Mesothelial cell of epicardium (in vitro differentiated cells): ENCODE data around the gene JPH2. TPM values are rescaled to one million over a fixed set of nuclear protein-coding genes. Genes with fewer than 3 reads are reported as not detected.
A peak's percentile ranks its signal among the peaks of the same experiment; 100 is the strongest.

ENCODE experiments used
- DNase-seq, 2 experiments: peaks; one replicate each; pipeline ENCODE4 v3.0.0; 2021; ENCODE audit warnings: low spot score in 2 of 2; ENCODE audit not compliant: unreplicated experiment in 2 of 2
- H3K27ac Mint-ChIP-seq: 2 replicates; pipeline ENCODE4 v1.8.0; 2021; ENCODE audit warnings: mixed read lengths
- H3K27me3 Mint-ChIP-seq: 2 replicates; pipeline ENCODE4 v1.8.0; 2021; ENCODE audit warnings: low read depth, mixed read lengths
- H3K36me3 Mint-ChIP-seq: 2 replicates; pipeline ENCODE4 v1.8.0; 2021; ENCODE audit warnings: mixed read lengths
- H3K4me1 Mint-ChIP-seq: 2 replicates; pipeline ENCODE4 v1.8.0; 2021; ENCODE audit warnings: mixed read lengths
- H3K4me3 Mint-ChIP-seq: 2 replicates; pipeline ENCODE4 v1.8.0; 2021; ENCODE audit warnings: mild to moderate bottlenecking, moderate library complexity, mixed read lengths
- H3K9me3 Mint-ChIP-seq: 2 replicates; pipeline ENCODE4 v1.8.0; 2021; ENCODE audit warnings: mixed read lengths
- total RNA-seq: library from RNA; stranded (reverse); gene quantifications from 3 replicates; pipeline ENCODE4 v1.2.1, GENCODE V29; 2021
- TF ChIP-seq, protein P1 (sequence below): fragments of 200-600 bp; sonication (generic); IDR thresholded peaks from one replicate; pipeline ENCODE4 v1.5.0; 2021; ENCODE audit warnings: antibody characterized with exemption; ENCODE audit not compliant: unreplicated experiment

The JPH2 gene
- total RNA-seq, 1 donor from 2014 or later: 3.5 TPM

GRCh38 chr20:44166008-44166407 is 21.0 kb downstream of the JPH2 start:
- Mint-ChIP-seq H3K27me3 (no peaks in the 10 kb centered on the region), H3K27ac (no peak overlapping the region)

GRCh38 chr20:44160133-44160532 is 26.9 kb downstream of the JPH2 start:
- Mint-ChIP-seq H3K4me1 (no peaks in the 10 kb centered on the region), H3K27me3 (no peaks in the 10 kb centered on the region), H3K9me3 (peaks cover 4% of the 10 kb centered on the region), H3K27ac (no peak overlapping the region), H3K4me3 (no peak overlapping the region), H3K36me3 (no peaks in the 10 kb centered on the region)
- DNase-seq: no peak
- TF ChIP-seq, protein P1, sequence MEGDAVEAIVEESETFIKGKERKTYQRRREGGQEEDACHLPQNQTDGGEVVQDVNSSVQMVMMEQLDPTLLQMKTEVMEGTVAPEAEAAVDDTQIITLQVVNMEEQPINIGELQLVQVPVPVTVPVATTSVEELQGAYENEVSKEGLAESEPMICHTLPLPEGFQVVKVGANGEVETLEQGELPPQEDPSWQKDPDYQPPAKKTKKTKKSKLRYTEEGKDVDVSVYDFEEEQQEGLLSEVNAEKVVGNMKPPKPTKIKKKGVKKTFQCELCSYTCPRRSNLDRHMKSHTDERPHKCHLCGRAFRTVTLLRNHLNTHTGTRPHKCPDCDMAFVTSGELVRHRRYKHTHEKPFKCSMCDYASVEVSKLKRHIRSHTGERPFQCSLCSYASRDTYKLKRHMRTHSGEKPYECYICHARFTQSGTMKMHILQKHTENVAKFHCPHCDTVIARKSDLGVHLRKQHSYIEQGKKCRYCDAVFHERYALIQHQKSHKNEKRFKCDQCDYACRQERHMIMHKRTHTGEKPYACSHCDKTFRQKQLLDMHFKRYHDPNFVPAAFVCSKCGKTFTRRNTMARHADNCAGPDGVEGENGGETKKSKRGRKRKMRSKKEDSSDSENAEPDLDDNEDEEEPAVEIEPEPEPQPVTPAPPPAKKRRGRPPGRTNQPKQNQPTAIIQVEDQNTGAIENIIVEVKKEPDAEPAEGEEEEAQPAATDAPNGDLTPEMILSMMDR: no peak

More at GRCh38 chr20:44166008-44166407, 21.0 kb downstream of the JPH2 start:
- Mint-ChIP-seq H3K36me3 (no peaks in the 10 kb centered on the region), H3K4me3 (no peak overlapping the region), H3K9me3 (peaks cover 4% of the 10 kb centered on the region), H3K4me1 (no peaks in the 10 kb centered on the region)
- TF ChIP-seq, protein P1: no peak
- DNase-seq: no peak

DNA sequence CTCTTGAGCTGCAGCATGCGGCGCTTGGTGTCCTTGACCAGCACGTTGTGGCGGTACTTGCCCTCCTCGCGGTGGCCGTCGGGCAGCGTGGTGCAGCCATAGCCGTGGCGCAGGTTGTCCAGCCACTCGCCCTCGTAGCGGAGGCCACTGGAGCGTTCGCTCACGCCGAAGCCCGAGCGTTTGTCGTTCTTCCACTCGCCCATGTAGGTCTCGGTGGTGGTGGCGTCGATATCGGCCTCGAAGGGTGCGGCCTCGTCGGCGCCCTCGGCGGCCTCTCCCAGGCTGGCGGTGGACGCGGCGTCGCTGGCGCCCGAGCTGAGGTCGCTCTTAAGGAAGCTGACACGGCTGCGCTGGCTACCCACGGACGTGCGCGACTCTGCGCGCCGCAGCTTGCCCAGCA is 27.3 kb downstream of the JPH2 start:
- TF ChIP-seq, protein P1: no peak
- H3K4me3 Mint-ChIP-seq: no peak overlapping the region
- H3K36me3 Mint-ChIP-seq: no peaks in the 10 kb centered on the region
- H3K4me1 Mint-ChIP-seq: no peaks in the 10 kb centered on the region
- H3K27ac Mint-ChIP-seq: no peak overlapping the region
- no peaks in the 10 kb centered on the region for H3K27me3 Mint-ChIP-seq
- peaks cover 4% of the 10 kb centered on the region for H3K9me3 Mint-ChIP-seq
- DNase-seq: no peak

- TF ChIP-seq, protein P1: no peak
- no peaks in the 10 kb centered on the region for H3K36me3 Mint-ChIP-seq
- no peak overlapping the region for H3K4me3 Mint-ChIP-seq
- peaks cover 4% of the 10 kb centered on the region for H3K9me3 Mint-ChIP-seq
- H3K27me3 Mint-ChIP-seq: no peaks in the 10 kb centered on the region
- no peak overlapping the region for H3K27ac Mint-ChIP-seq
- DNase-seq: no peak
- H3K4me1 Mint-ChIP-seq: no peaks in the 10 kb centered on the region
Observed at GRCh38 chr20:44159125-44159524, 27.9 kb downstream of the JPH2 start.

DNA sequence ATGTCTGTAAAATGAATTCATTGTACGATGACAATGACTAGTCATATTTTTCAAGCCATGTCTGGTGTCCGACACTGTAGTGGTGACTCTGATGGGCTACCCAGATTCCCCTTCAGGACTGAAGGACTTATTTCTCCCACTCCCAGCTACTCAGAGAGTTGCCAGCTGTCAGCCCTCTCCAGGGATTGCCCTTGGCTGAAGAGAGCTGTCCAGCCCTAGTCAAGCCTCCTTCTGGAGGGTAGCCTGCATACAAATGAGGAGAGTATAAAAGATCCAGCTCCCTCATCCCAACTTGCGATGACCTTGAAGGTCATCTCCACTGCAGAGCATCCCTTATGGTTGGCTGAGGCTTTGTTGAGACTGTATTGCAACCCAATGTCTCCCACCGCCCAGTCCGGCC is 29.9 kb downstream of the JPH2 start:
- Mint-ChIP-seq H3K4me3 (no peak overlapping the region), H3K36me3 (no peaks in the 10 kb centered on the region), H3K4me1 (peaks cover 14% of the 10 kb centered on the region), H3K9me3 (no peaks in the 10 kb centered on the region), H3K27me3 (no peaks in the 10 kb centered on the region), H3K27ac (no peak overlapping the region)
- no peak for DNase-seq
- TF ChIP-seq, protein P1: no peak

DNA sequence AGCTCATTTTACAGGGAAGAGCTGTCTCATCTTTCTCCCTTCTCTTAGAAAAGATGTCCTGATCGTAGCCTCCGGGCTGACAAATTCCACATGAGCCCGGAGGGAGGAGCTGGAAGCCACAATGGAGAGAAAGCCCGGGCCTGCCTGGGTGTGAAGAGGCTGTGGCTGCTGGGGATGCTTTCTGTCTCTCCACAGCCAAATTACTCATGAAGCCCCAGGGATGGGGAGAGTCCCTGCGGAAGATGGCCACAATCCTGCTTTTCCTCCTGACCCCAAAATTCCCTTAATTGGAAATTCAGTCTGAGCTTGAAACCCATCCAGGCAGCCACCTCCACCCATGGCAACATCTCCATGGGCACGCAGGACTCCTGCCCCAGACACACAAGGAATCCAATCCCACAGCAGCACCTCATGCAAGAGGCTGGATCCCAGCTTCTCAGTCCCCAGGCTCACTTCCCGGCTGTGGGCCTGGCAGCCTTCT is 32.4 kb downstream of the JPH2 start:
- peak overlapping the region; percentile 64 for H3K27ac Mint-ChIP-seq

More for the DNA sequence above, 32.4 kb downstream of the JPH2 start:
- Mint-ChIP-seq H3K27me3 (no peaks in the 10 kb centered on the region), H3K4me1 (peaks cover 18% of the 10 kb centered on the region), H3K36me3 (no peaks in the 10 kb centered on the region), H3K9me3 (peaks cover 5% of the 10 kb centered on the region), H3K4me3 (no peak overlapping the region)
- TF ChIP-seq, protein P1: no peak
- DNase-seq: no peak
